ENCODE measurements around the gene ACTL10. TPM values are rescaled to one million over a fixed set of nuclear protein-coding genes. Genes with fewer than 3 reads are reported as not detected.

ACTL10 gene
- total RNA-seq, 4 donors from 2014 or later = 1.5 to 14.1 (median 3.0) TPM; not detected in 1

- H3K36me3 ChIP-seq = peaks cover 0 to 5% (median 0%) of the 10 kb centered on the region in 4 donors
- in situ Hi-C loops (cut with MboI; ENCODE audit: low pct_ligation_motif_present in 1 of 4, low pct_unique_long_range_greater_than_20kb in 1 of 4, low sequenced_read_pairs in 3 of 4) (no loop called here), intact Hi-C loops (cut with DNase I; ENCODE audit: low total_unique reads) (loop anchor here (5.0 kb wide), 1 partner anchor 224 kb away; no protein-coding TSS in a partner anchor)
- no peaks in the 10 kb centered on the region for H3K27me3 ChIP-seq
- H3K4me3 ChIP-seq = no peak overlapping the region
- WGBS, 2 donors (ENCODE audit: low coverage in 1 of 2) = 84 to 93% methylated on average over 3 to 8 of the region's 8 CpGs
- TF ChIP-seq POLR2AphosphoS5 (IDR thresholded peaks at IDR 0.05) = no peak
- TF ChIP-seq POLR2A (IDR thresholded peaks at IDR 0.05) = no peak
- no peak for TF ChIP-seq EP300 (IDR thresholded peaks at IDR 0.05; ENCODE audit: low read depth)
- TF ChIP-seq CTCF (IDR thresholded peaks at IDR 0.05) = no peak
- no peak for DNase-seq
- H3K4me1 ChIP-seq = peaks cover 16 to 55% (median 43%) of the 10 kb centered on the region in 4 donors
- no peaks in the 10 kb centered on the region for H3K9me3 ChIP-seq
- no peak overlapping the region for H3K27ac ChIP-seq
Measured at GRCh38 chr20:33671573-33672288, 5.0 kb downstream of the ACTL10 start.

GRCh38 chr20:33672426-33673113 lies 5.8 kb downstream of the ACTL10 start:
- peaks cover 0 to 5% (median 0%) of the 10 kb centered on the region in 4 donors for H3K36me3 ChIP-seq
- H3K4me3 ChIP-seq = peak overlapping the region in 3 of 4 donors; percentile 72 to 91 (median 84)
- WGBS, 2 donors (ENCODE audit: low coverage in 1 of 2) = 73% methylated on average over 17 of the region's 17 CpGs; no CpG with 5 or more reads in 1 of the 2 donors
- peak overlapping the region in 3 of 4 donors; percentile 89 to 96 (median 91) for H3K27ac ChIP-seq
- TF ChIP-seq POLR2AphosphoS5 (IDR thresholded peaks at IDR 0.05) = no peak
- TF ChIP-seq EP300 (IDR thresholded peaks at IDR 0.05; ENCODE audit: low read depth) = no peak
- in situ Hi-C loops (cut with MboI; ENCODE audit: low pct_ligation_motif_present in 1 of 4, low pct_unique_long_range_greater_than_20kb in 1 of 4, low sequenced_read_pairs in 3 of 4) = no loop called here
- no peaks in the 10 kb centered on the region for H3K27me3 ChIP-seq
- H3K9me3 ChIP-seq = no peaks in the 10 kb centered on the region
- intact Hi-C loops (cut with DNase I; ENCODE audit: low total_unique reads) = loop anchor here (5.0 kb wide), 1 partner anchor 225 kb away; no protein-coding TSS in a partner anchor
- H3K4me1 ChIP-seq = peaks cover 16 to 48% (median 41%) of the 10 kb centered on the region in 4 donors
- no peak for DNase-seq

- Histone ChIP-seq H3K9me3 (no peaks in the 10 kb centered on the region), H3K36me3 (peaks cover 0 to 5% (median 0%) of the 10 kb centered on the region in 4 donors), H3K27ac (peak overlapping the region; percentile 88 to 96 (median 90)), H3K27me3 (no peaks in the 10 kb centered on the region), H3K4me3 (peak overlapping the region in 3 of 4 donors; percentile 72 to 91 (median 84)), H3K4me1 (peaks cover 16 to 43% (median 39%) of the 10 kb centered on the region in 4 donors)
- in situ Hi-C loops (cut with MboI; ENCODE audit: low pct_ligation_motif_present in 1 of 4, low pct_unique_long_range_greater_than_20kb in 1 of 4, low sequenced_read_pairs in 3 of 4) (no loop called here), intact Hi-C loops (cut with DNase I; ENCODE audit: low total_unique reads) (loop anchor here (5.0 kb wide), 1 partner anchor 226 kb away; no protein-coding TSS in a partner anchor)
- no peak for DNase-seq
- WGBS, 2 donors (ENCODE audit: low coverage in 1 of 2) = 75% methylated on average over 4 of the region's 4 CpGs; no CpG with 5 or more reads in 1 of the 2 donors
- TF ChIP-seq EP300 (IDR thresholded peaks at IDR 0.05; ENCODE audit: low read depth) (no peak), POLR2A (IDR thresholded peaks at IDR 0.05) (no peak), CTCF (IDR thresholded peaks at IDR 0.05) (no peak), POLR2AphosphoS5 (IDR thresholded peaks at IDR 0.05) (no peak)
Measured at GRCh38 chr20:33673114-33673409, 6.3 kb downstream of the ACTL10 start.

- TF ChIP-seq POLR2AphosphoS5 (IDR thresholded peaks at IDR 0.05) = no peak
- no peak for TF ChIP-seq EP300 (IDR thresholded peaks at IDR 0.05; ENCODE audit: low read depth)
- TF ChIP-seq CTCF (IDR thresholded peaks at IDR 0.05) = no peak
- TF ChIP-seq POLR2A (IDR thresholded peaks at IDR 0.05) = no peak
- no peak for DNase-seq
- 0 to 10% methylated on average over 5 to 21 of the region's 29 CpGs for WGBS, 2 donors (ENCODE audit: low coverage in 1 of 2)
- intact Hi-C loops (cut with DNase I; ENCODE audit: low total_unique reads) (loop anchor here (5.0 kb wide), 1 partner anchor 226 kb away; no protein-coding TSS in a partner anchor), in situ Hi-C loops (cut with MboI; ENCODE audit: low pct_ligation_motif_present in 1 of 4, low pct_unique_long_range_greater_than_20kb in 1 of 4, low sequenced_read_pairs in 3 of 4) (no loop called here)
- H3K4me1 ChIP-seq = peaks cover 13 to 37% (median 34%) of the 10 kb centered on the region in 4 donors
- no peaks in the 10 kb centered on the region for H3K27me3 ChIP-seq
- H3K27ac ChIP-seq = peak overlapping the region; percentile 88 to 96 (median 90)
- H3K9me3 ChIP-seq = no peaks in the 10 kb centered on the region
- peaks cover 0 to 5% (median 0%) of the 10 kb centered on the region in 4 donors for H3K36me3 ChIP-seq
- peak overlapping the region; percentile 72 to 91 (median 86) for H3K4me3 ChIP-seq
Measured at GRCh38 chr20:33673410-33674293, 6.9 kb downstream of the ACTL10 start.
